ENCODE data around the gene PDZD4.

The PDZD4 gene

DNA sequence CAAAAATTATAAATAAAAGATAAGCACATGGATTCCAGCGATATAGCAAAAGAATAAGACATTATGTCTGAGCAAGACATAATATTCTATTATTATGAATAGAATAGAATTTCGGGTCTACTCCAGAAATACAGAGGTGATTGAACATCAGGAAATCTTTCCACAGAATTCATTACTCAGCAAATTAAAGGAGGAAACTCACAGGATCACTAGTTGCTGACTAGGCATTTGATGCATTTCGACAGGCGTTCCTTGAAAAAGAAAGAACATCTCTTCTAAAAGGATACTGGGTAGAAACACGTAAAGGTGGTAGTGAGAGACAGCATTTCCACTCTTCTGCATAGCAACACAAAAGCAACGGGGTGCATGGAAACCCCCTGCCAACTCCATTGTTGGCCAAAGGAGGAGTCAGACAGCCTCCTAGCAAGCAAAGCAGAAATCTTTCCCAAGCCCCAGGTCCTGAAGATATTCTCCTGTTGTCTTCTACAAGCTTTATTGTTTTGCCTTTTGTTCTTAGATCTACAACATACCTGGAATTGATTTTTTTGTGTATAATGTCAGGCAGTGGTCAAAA is 14.3 kb upstream of the PDZD4 start:
- Histone ChIP-seq H3K27ac (ENCODE audit: poor library complexity, severe bottlenecking) (no peak overlapping the region), H3K36me3 (ENCODE audit: low read depth) (no peaks in the 10 kb centered on the region), H3K27me3 (ENCODE audit: insufficient read depth, poor library complexity, severe bottlenecking) (no peaks in the 10 kb centered on the region), H3K4me1 (ENCODE audit: insufficient read depth, poor library complexity, severe bottlenecking) (no peaks in the 10 kb centered on the region), H3K9me3 (ENCODE audit: severe bottlenecking) (no peaks in the 10 kb centered on the region), H3K4me3 (ENCODE audit: severe bottlenecking) (no peak overlapping the region)
- DNase-seq (ENCODE audit: low spot score) = no peak
- ATAC-seq (ENCODE audit: low read depth) = no peak
- TF ChIP-seq, protein P1, sequence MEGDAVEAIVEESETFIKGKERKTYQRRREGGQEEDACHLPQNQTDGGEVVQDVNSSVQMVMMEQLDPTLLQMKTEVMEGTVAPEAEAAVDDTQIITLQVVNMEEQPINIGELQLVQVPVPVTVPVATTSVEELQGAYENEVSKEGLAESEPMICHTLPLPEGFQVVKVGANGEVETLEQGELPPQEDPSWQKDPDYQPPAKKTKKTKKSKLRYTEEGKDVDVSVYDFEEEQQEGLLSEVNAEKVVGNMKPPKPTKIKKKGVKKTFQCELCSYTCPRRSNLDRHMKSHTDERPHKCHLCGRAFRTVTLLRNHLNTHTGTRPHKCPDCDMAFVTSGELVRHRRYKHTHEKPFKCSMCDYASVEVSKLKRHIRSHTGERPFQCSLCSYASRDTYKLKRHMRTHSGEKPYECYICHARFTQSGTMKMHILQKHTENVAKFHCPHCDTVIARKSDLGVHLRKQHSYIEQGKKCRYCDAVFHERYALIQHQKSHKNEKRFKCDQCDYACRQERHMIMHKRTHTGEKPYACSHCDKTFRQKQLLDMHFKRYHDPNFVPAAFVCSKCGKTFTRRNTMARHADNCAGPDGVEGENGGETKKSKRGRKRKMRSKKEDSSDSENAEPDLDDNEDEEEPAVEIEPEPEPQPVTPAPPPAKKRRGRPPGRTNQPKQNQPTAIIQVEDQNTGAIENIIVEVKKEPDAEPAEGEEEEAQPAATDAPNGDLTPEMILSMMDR (IDR thresholded peaks at IDR 0.05; ENCODE audit: poor library complexity, severe bottlenecking) = no peak

DNA sequence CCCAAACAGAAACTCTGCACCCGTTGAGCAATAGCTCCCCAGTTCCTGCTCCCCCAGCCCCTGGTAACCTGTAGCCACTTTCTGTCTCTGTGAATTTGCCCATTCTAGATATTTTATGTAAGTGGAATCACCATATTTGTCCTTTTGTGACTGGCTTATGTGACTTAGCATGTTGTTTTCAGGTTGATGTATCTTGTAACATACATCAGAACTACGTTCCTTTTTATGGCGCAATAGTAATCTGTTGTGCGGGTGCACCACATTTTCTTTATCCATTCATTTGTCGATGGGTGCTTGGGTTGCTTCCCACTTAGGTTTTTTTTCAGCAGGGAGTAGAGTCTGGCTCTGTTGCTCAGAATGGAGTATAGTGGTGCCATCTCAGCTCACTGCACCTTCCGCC is 6.6 kb upstream of the PDZD4 start:
- Histone ChIP-seq H3K36me3 (ENCODE audit: low read depth) (no peaks in the 10 kb centered on the region), H3K4me1 (ENCODE audit: insufficient read depth, poor library complexity, severe bottlenecking) (no peaks in the 10 kb centered on the region), H3K27ac (ENCODE audit: poor library complexity, severe bottlenecking) (no peak overlapping the region), H3K4me3 (ENCODE audit: severe bottlenecking) (no peak overlapping the region), H3K27me3 (ENCODE audit: insufficient read depth, poor library complexity, severe bottlenecking) (no peaks in the 10 kb centered on the region), H3K9me3 (ENCODE audit: severe bottlenecking) (no peaks in the 10 kb centered on the region)
- ATAC-seq (ENCODE audit: low read depth) = no peak
- TF ChIP-seq, protein P1 (IDR thresholded peaks at IDR 0.05; ENCODE audit: poor library complexity, severe bottlenecking) = no peak
- no peak for DNase-seq (ENCODE audit: low spot score)

DNA sequence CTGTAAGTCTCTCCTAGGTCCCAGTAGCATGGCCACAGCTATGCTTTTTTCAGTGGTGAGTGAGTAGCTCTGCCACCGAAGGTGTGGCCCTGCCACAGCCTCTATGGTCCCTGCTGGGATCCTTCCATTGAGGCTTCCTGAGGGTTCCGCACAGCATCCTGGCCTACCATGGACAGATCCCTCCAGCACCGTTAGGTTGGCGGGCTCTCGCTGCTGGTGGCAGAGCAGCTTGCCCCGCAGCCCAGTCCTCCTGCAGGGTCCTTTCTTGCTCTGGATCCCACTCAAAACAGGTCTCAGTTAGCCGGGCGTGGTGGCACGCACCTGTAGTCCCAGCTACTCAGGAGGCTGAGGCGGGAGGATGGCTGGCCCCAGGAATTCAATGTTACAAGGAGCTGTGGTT is 2.4 kb upstream of the PDZD4 start:
- TF ChIP-seq, protein P1 (IDR thresholded peaks at IDR 0.05; ENCODE audit: poor library complexity, severe bottlenecking) = no peak
- no peak overlapping the region for H3K27ac ChIP-seq (ENCODE audit: poor library complexity, severe bottlenecking)
- H3K27me3 ChIP-seq (ENCODE audit: insufficient read depth, poor library complexity, severe bottlenecking) = peaks cover 21% of the 10 kb centered on the region
- DNase-seq (ENCODE audit: low spot score) (no peak), ATAC-seq (ENCODE audit: low read depth) (no peak)
- H3K4me3 ChIP-seq (ENCODE audit: severe bottlenecking) = no peak overlapping the region
- no peaks in the 10 kb centered on the region for H3K36me3 ChIP-seq (ENCODE audit: low read depth)
- no peaks in the 10 kb centered on the region for H3K4me1 ChIP-seq (ENCODE audit: insufficient read depth, poor library complexity, severe bottlenecking)
- no peaks in the 10 kb centered on the region for H3K9me3 ChIP-seq (ENCODE audit: severe bottlenecking)

DNA sequence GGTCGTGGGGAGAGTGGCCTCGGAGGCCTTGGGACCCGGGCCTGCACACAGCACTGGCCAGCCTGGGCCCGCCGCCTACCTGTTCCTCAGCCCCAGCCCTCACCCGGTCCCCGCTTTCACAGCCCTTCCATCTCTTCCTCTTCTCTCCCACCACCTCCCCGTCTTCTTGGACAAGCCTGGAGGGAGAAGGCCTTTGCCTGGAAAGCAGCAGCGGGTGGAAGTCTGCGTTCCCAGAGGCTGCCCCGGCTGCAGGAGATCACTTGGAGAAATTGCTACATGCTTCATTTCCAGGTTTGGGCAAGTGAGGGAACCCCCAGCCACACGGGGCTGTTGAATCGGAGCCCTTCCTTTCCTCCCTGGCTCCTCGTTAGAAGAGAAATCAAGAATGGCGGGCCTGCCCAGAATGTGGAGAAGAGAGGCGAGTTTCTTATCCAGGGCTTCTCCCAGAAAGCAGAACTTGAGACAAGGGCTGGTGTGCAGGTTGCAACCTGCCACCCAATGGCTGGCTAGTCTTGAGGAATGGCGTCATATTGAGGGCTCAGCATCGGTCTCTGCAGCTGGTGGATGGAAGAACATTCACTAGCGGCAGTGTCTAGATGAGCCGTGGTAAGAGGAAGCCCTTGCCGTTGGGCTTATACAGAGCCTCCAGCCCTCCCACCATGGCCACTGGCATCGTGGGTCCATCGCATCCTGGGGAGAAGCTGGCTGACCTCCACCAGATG is 1.2 kb upstream of the PDZD4 start:
- Histone ChIP-seq H3K9me3 (ENCODE audit: severe bottlenecking) (no peaks in the 10 kb centered on the region), H3K27ac (ENCODE audit: poor library complexity, severe bottlenecking) (no peak overlapping the region), H3K36me3 (ENCODE audit: low read depth) (no peaks in the 10 kb centered on the region), H3K4me3 (ENCODE audit: severe bottlenecking) (no peak overlapping the region), H3K4me1 (ENCODE audit: insufficient read depth, poor library complexity, severe bottlenecking) (no peaks in the 10 kb centered on the region), H3K27me3 (ENCODE audit: insufficient read depth, poor library complexity, severe bottlenecking) (peaks cover 21% of the 10 kb centered on the region)
- ATAC-seq (ENCODE audit: low read depth) (no peak), DNase-seq (ENCODE audit: low spot score) (no peak)
- TF ChIP-seq, protein P1 (IDR thresholded peaks at IDR 0.05; ENCODE audit: poor library complexity, severe bottlenecking) = no peak

Measured in RWPE2 (cell line).